Epidermal melanocyte (primary cell): ENCODE results near the gene FIBCD1.
A peak's percentile ranks its signal among the peaks of the same experiment; 100 is the strongest.

Source experiments
- DNase-seq: peaks from one replicate; pipeline ENCODE4 v3.0.0; 2011; ENCODE audit warnings: low spot score; ENCODE audit not compliant: insufficient read length

The FIBCD1 gene

GRCh38 chr9:130896233-130897014, 42.6 kb downstream of the FIBCD1 start, which contains the start of gene QRFP:
TSS of gene QRFP (minus strand) at chr9:130896812. CDS start at chr9:130893838, 2,974 bp downstream.
- DNase-seq, result no peak

DNA sequence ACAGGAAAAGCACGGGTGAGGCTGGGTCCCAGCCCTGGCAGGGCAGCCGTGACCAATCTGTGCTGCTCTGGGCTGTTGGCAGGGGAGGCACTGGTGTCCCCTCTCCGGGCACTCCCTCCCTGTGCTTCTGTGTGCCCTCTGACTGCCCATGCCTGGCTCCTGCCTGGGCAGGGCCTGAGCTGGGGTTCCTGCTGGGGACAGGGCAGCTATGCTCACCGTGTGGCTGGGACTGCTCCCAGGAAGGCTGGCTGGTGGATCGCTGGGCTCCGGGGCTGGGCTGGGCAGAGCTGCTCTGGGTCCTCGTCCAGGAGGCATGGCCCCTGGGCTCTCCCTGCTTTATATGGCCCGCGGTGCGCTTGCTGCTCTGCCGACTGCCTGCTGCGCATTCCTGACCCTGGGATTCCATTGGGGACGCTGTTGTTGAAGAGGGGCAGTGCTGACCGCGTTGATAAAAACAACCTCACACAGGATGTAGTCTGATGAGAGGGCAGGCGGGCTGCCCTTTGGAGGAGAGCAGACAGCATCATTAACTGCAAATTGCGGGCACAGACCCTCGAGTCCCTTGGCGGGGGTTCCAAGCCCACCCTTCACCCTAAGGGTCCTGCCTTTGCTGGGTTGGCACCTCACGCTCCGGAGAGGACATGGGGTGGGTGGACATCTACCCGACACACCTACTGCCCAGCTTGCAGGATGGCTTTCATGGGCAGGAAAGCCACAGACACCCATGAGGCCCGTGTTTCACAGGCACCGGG, 43.4 kb downstream of the FIBCD1 start:
- DNase-seq, result no peak

GRCh38 chr9:130895038-130895437, 44.0 kb downstream of the FIBCD1 start:
- no peak for DNase-seq

DNA sequence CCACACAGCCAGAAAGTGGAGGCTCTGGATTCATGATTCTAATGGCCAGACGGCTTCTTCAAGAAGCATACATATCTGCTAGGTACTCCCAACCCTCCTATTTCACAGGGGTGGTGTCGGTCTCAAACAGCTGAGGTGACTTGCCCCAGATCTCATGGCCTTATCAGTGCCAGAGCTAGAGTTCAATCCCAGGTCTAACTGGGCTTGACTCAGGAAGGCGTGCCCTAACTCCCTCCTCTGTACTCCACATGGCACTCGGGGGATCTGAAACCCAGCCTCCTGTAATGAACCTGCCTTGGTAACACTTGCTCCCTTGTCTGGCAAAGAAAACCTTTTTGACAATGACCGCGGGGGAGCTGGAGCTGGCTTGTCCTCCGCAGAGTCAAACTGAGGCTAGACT, 44.5 kb downstream of the FIBCD1 start:
- no peak for DNase-seq

DNA sequence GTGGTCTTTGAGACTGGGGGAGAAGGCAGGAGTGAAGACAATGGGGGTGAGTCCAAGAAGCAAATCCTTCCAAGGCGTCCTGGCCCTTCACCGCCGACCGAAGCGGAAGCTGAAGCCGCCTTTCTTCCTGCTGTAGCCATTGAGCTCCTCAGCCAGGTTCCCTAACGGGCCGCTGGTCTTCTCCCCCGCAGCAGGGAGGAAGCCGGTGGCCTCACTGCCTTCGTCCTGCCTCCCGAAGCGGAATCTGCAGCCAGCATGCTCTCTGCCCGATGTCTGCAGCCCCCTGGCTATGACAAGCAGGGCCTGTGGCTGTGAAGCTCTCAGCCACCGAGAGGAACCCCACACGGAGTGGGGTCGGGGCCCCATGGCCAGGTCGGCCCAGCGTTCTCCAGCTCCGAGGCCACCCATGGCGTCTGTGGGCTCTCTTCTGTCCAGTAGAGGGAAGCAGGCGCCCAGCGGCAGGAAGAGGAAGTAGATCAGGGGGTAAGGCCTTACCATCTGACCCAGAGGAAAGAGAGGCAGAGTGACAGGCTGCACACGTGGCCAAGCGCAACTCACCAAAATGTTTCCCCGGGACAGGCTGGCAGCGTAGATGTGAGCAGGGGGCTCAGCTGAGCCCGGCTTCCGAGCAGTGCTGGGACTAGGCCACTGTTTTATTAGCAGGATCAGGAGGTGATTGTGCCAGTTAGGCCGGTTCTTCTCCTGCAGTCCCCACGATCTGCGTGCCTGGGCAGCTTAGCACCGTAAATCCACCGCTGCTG, 45.5 kb downstream of the FIBCD1 start:
- peak; percentile 69 for DNase-seq

DNA sequence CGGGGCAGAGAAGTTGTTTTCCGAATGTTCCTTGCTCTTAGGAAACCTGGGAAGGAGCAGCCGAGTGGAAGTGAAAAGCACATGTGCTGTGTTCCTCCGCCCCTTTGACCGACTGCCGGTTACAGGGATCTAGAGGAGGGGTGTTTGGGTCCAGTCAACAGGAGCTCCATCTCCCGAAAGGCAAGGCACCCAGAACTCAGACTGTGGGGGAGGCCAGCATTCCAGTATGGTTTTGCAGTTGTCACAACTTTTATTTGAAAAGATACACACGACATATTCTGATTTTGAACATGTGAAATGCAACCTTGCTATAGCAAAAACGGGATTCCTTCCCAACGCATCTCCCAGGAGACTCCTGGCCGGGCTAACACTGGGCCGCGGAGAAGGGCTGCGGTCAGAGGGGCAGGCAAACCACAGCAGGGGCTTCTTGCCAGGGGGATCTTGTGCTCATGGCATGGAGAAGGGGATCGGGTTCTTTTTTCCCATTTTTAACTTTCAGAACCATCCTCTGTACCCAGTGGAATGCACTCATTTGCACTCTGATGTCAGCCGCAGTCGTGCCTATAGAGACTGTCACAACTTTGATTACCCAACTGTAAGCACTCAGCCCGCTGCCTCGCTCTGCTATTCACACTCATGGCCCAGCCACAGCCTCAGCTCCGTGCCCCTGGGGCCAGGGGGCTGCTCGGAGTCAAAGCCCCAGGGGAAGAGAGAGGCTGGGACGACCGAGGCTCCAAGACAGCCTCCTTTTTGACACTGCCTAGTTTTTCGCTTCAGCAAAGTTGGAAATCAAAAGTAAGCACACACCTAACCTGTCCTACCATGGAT, 46.4 kb downstream of the FIBCD1 start:
- no peak for DNase-seq

DNA sequence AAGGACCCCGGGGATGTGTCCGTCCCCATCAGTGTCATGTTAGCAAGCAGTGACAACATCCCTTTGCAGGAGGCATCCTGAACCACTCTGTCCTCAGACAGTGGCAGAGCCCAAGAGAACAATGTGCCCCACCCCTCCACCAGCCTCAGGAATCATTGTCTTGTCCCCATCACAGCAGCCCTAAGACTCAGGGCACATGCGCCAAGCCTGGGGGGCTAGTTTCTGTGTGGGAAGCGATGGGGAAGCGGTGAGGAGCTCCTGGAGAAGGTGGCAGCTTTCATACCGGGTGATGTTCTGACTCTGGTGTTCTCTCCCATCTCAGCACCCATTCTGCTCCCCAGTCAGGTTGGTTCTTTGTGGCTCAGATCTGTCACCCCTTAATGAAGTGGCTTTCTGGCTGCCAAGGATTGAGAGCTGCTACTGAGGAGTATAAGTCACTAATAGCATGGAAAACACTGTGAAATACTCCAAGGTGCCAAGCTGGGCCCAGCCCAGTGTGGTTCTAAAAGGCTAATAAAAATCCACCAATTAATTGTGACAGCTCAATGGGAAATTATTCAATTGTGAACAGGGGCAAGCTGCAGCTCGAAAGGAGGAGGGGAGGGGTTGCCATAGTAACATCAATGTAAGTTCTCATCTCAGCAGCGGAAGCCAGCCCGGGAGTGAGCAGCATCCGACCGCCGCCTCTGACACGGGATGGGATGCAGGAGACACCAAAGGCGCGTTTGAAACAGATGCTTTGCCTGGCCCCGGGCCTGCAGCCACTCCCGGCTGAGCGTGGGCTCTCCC, 47.2 kb downstream of the FIBCD1 start:
- DNase-seq, result no peak

DNA sequence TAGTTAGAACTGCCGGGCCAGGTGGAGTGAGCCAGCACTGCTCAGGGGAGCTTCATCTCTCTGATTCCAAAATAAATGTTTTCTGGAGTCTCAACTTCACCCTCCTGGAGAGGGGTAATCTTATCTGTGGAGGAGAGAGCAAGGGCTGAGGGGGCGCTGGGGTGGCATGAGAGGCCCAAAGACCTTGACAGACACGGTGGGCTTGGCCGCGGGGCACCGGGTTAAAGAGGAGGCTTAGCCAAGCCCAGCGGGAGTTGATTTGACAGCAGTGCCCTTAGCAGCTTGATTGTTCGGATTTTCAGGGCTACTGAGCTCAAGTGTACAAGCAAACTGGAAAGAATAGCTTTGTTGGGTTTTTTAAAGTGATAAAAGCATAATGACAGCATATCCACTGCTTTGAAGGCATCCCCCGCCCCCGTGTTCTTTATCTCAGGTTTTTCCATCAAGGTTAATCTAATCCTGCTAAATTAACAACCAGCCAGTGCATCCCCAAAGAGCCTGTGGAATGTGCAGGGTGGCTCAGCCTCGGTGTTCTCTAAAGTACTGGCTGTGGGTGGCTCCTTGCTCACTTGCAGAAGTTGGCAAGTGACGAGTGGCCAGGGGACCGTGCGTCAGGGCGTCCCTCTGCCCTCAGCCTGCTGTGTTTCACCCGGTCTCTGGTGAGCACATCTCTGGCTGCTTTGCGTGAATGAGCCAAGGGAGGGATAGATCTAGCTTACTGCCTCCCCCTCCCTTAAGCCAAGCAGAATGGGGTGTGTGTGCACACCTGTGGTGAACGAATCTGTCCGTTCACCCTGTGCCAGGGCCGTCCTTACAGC, 48.0 kb downstream of the FIBCD1 start:
- no peak for DNase-seq

- DNase-seq, result no peak
Observed at GRCh38 chr9:130890124-130890523, 48.9 kb downstream of the FIBCD1 start.

- DNase-seq, result no peak
Observed at GRCh38 chr9:130888146-130888885, 50.7 kb downstream of the FIBCD1 start.

GRCh38 chr9:130887494-130888144, 51.4 kb downstream of the FIBCD1 start:
- no peak for DNase-seq

DNA sequence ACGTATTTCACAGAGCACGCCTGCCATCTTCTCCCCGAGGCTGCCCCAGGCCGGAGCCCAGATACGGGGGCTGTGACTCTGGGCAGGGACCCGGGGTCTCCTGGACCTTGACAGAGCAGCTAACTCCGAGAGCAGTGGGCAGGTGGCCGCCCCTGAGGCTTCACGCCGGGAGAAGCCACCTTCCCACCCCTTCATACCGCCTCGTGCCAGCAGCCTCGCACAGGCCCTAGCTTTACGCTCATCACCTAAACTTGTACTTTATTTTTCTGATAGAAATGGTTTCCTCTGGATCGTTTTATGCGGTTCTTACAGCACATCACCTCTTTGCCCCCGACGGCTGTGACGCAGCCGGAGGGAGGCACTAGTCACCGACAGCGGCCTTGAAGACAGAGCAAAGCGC, 52.1 kb downstream of the FIBCD1 start:
- DNase-seq, result no peak

- DNase-seq, result no peak
Observed at GRCh38 chr9:130885484-130886375, 53.3 kb downstream of the FIBCD1 start.

DNA sequence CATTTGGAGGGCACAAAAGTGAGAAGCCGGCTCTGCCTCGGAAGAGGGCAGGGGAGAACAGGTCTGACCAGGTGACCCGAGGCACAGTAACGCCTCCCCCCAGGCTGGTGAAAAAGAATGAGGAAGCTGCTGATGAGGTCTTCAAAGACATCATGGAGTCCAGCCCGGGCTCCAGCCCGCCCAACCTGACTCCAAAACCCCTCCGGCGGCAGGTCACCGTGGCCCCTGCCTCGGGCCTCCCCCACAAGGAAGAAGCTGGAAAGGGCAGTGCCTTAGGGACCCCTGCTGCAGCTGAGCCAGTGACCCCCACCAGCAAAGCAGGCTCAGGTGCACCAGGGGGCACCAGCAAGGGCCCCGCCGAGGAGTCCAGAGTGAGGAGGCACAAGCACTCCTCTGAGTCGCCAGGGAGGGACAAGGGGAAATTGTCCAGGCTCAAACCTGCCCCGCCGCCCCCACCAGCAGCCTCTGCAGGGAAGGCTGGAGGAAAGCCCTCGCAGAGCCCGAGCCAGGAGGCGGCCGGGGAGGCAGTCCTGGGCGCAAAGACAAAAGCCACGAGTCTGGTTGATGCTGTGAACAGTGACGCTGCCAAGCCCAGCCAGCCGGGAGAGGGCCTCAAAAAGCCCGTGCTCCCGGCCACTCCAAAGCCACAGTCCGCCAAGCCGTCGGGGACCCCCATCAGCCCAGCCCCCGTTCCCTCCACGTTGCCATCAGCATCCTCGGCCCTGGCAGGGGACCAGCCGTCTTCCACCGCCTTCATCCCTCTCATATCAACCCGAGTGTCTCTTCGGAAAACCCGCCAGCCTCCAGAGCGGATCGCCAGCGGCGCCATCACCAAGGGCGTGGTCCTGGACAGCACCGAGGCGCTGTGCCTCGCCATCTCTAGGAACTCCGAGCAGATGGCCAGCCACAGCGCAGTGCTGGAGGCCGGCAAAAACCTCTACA, 54.2 kb downstream of the FIBCD1 start:
- no peak for DNase-seq

DNA sequence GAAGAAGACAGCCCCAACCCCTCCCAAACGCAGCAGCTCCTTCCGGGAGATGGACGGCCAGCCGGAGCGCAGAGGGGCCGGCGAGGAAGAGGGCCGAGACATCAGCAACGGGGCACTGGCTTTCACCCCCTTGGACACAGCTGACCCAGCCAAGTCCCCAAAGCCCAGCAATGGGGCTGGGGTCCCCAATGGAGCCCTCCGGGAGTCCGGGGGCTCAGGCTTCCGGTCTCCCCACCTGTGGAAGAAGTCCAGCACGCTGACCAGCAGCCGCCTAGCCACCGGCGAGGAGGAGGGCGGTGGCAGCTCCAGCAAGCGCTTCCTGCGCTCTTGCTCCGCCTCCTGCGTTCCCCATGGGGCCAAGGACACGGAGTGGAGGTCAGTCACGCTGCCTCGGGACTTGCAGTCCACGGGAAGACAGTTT, 54.9 kb downstream of the FIBCD1 start:
- no peak for DNase-seq

GRCh38 chr9:130883479-130883878, 55.6 kb downstream of the FIBCD1 start:
- no peak for DNase-seq
